Lung (tissue), 12 donors: ENCODE data around the gene UBE2K. TPM values are rescaled to one million over a fixed set of nuclear protein-coding genes. Genes with fewer than 3 reads are reported as not detected.
A peak's percentile ranks its signal among the peaks of the same experiment; 100 is the strongest.

Experiments used
- ATAC-seq: fragments of 200-7000 bp; cut with Tn5 transposase; one replicate; pipeline ENCODE4 v1.9.1; 2020; ENCODE audit warnings: moderate number of reproducible peaks; ENCODE audit not compliant: insufficient read depth, low FRiP score
- DNase-seq, 3 donors: peaks; one replicate each; pipeline ENCODE4 v3.0.0-alpha.2; 2013 to 2017
- H3K27ac ChIP-seq, 2 donors: one replicate each; pipeline ENCODE4 v1.5.1; 2013; ENCODE audit warnings: mild to moderate bottlenecking in 2 of 2, moderate library complexity in 2 of 2, control low read depth in 1 of 2, inconsistent platforms in 1 of 2, low read depth in 1 of 2, low read length in 1 of 2
- H3K27me3 ChIP-seq, 3 donors: one replicate each; pipeline ENCODE4 v1.5.1; 2013; ENCODE audit warnings: low read length in 2 of 3; ENCODE audit not compliant: control insufficient read depth in 3 of 3, insufficient read depth in 3 of 3
- H3K36me3 ChIP-seq, 4 donors: one replicate each; pipeline ENCODE4 v1.5.1; 2013; ENCODE audit warnings: low read length in 4 of 4, mild to moderate bottlenecking in 1 of 4, moderate library complexity in 1 of 4; ENCODE audit not compliant: control insufficient read depth in 4 of 4, insufficient read depth in 4 of 4
- H3K4me1 ChIP-seq, 5 donors: one replicate each; pipeline ENCODE4 v1.5.1; 2013; ENCODE audit warnings: low read length in 5 of 5, mild to moderate bottlenecking in 2 of 5, moderate library complexity in 1 of 5; ENCODE audit not compliant: control insufficient read depth in 5 of 5, insufficient read depth in 5 of 5
- H3K4me3 ChIP-seq: one replicate; pipeline ENCODE4 v1.5.1; 2013; ENCODE audit warnings: mild to moderate bottlenecking, control low read depth, moderate library complexity
- H3K9ac ChIP-seq, 2 donors: one replicate each; pipeline ENCODE4 v1.5.1; 2013; ENCODE audit warnings: low read length in 2 of 2, control low read depth in 1 of 2; ENCODE audit not compliant: insufficient read depth in 1 of 2
- H3K9me3 ChIP-seq, 4 donors: one replicate each; pipeline ENCODE4 v1.5.1; 2013; ENCODE audit warnings: low read length in 3 of 4, mild to moderate bottlenecking in 1 of 4, moderate library complexity in 1 of 4; ENCODE audit not compliant: control insufficient read depth in 4 of 4, insufficient read depth in 3 of 4
- WGBS, 2 donors: extraction: QIAGEN DNeasy Blood & Tissue Kit; methylation state at CpG; one replicate each; pipeline ENCODE4 v1.1.7; 2013; 5-methylcytosine and 5-hydroxymethylcytosine counted together
- polyA plus RNA-seq, 2 donors: library from polyadenylated mRNA; stranded (reverse); fragments of 200-250 nt; gene quantifications; one replicate each; pipeline ENCODE4 v1.2.1, GENCODE V29; 2013
- total RNA-seq, 2 donors: library from RNA; depleted of rRNA in 1 of 2; stranded (reverse); fragments of >200 nt in 1 of 2; gene quantifications; one replicate each; pipeline ENCODE4 v1.2.1, GENCODE V29; 2014 to 2021
- TF ChIP-seq, protein P1 (sequence below): IDR thresholded peaks from 2 replicates; pipeline ENCODE4 v1.5.1; 2012; ENCODE audit warnings: mild to moderate bottlenecking; ENCODE audit errors: control extremely low read depth, extremely low read depth
- donor health status: control.
- donor health status: control.
- donor health status: Bipolar disorder and iron deficiency.
- donor health status: healthy.
- donor health status: DM: yes; HTN: yes; CAD: no.

Gene UBE2K
- total and polyA plus RNA-seq, 4 donors, result 32.1 to 54.6 (median 35.0) TPM

- 95 to 97% methylated on average over 17 of the region's 17 CpGs for WGBS, 2 donors
- no peak overlapping the region for H3K9ac ChIP-seq
- peaks cover 0 to 3% (median under 1%) of the 10 kb centered on the region in 4 donors for H3K36me3 ChIP-seq
- TF ChIP-seq, protein P1, sequence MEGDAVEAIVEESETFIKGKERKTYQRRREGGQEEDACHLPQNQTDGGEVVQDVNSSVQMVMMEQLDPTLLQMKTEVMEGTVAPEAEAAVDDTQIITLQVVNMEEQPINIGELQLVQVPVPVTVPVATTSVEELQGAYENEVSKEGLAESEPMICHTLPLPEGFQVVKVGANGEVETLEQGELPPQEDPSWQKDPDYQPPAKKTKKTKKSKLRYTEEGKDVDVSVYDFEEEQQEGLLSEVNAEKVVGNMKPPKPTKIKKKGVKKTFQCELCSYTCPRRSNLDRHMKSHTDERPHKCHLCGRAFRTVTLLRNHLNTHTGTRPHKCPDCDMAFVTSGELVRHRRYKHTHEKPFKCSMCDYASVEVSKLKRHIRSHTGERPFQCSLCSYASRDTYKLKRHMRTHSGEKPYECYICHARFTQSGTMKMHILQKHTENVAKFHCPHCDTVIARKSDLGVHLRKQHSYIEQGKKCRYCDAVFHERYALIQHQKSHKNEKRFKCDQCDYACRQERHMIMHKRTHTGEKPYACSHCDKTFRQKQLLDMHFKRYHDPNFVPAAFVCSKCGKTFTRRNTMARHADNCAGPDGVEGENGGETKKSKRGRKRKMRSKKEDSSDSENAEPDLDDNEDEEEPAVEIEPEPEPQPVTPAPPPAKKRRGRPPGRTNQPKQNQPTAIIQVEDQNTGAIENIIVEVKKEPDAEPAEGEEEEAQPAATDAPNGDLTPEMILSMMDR, result no peak
- no peak overlapping the region for H3K4me3 ChIP-seq
- H3K4me1 ChIP-seq, result peaks cover 0 to 10% (median 4%) of the 10 kb centered on the region in 5 donors
- no peaks in the 10 kb centered on the region for H3K27me3 ChIP-seq
- ATAC-seq (no peak), DNase-seq (peak in 2 of 3 donors; percentile 27 to 32)
- no peak overlapping the region for H3K27ac ChIP-seq
- no peaks in the 10 kb centered on the region for H3K9me3 ChIP-seq
Observed at GRCh38 chr4:39712819-39713607, 15.1 kb downstream of the UBE2K start.

DNA sequence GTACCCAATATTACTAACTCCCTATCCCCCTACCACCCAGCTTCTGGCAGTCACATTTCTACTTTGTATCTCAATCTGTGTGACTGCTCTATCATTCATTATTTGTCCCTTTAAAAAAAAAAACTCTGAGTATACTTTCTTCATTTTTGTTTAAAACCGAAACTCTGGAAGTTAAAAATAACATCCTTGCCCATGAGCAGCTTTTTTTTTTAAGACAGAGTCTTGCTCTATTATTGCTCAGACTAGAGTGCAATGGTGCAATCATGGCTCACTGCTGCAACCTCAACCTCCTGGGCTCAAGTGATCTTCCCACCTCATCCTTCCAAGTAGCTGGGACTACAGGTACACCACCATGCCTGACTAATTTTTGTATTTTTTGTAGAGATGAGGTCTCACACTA is 15.8 kb downstream of the UBE2K start:
- H3K27ac ChIP-seq, result no peak overlapping the region
- TF ChIP-seq, protein P1, result no peak
- ATAC-seq (no peak), DNase-seq (peak in 1 of 3 donors; percentile 20)
- no peaks in the 10 kb centered on the region for H3K27me3 ChIP-seq
- no peak overlapping the region for H3K9ac ChIP-seq
- H3K4me3 ChIP-seq, result no peak overlapping the region
- H3K9me3 ChIP-seq, result no peaks in the 10 kb centered on the region
- peaks cover 0 to 10% (median 2%) of the 10 kb centered on the region in 5 donors for H3K4me1 ChIP-seq
- H3K36me3 ChIP-seq, result peaks cover 0 to 5% (median 2%) of the 10 kb centered on the region in 4 donors
- 16 to 45% methylated on average over 1 of the region's 1 CpG for WGBS, 2 donors

DNA sequence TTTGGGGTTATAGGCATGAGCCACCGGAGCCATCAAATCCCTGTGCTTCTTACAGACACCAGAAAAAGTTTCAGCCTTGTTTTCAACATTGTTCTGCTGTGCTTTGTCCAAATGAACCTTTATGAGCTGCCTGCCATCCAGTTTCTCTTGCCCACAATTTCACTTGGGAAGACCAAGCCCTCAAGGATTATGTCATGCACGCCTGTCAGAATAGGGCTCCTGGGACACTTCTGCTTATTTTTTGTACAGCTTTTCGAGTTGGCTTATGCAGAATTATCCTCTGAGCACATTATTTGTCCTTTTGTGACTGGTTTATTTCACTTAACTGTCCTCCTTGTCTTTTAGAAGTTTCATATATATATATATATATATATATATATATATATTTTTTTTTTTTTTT is 16.2 kb downstream of the UBE2K start:
- 52 to 60% methylated on average over 3 of the region's 3 CpGs for WGBS, 2 donors
- Histone ChIP-seq H3K4me1 (peaks cover 0 to 9% (median 2%) of the 10 kb centered on the region in 5 donors), H3K27me3 (no peaks in the 10 kb centered on the region), H3K4me3 (no peak overlapping the region), H3K9ac (no peak overlapping the region), H3K36me3 (peaks cover 0 to 5% (median 2%) of the 10 kb centered on the region in 4 donors), H3K27ac (no peak overlapping the region), H3K9me3 (no peaks in the 10 kb centered on the region)
- ATAC-seq, result no peak
- peak in 2 of 3 donors; percentile 18 to 20 for DNase-seq
- TF ChIP-seq, protein P1, result no peak
